HepG2 (cell line): ENCODE results near the gene ETV6. TPM values are rescaled to one million over a fixed set of nuclear protein-coding genes. Genes with fewer than 3 reads are reported as not detected.
A peak's percentile ranks its signal among the peaks of the same experiment; 100 is the strongest.

ENCODE experiments used
- ATAC-seq: fragments of 200-7000 bp; cut with Tn5 transposase; 3 replicates; pipeline ENCODE4 v1.9.1; 2020; ENCODE audit warnings: mild to moderate bottlenecking, moderate library complexity
- BruUV-seq: library from RNA; stranded (reverse); fragments of 400-500 nt; replicated peaks from 2 replicates; lab custom pipeline; 2021; lab: Mats Ljungman, UMichigan
- CTCF ChIA-PET: fragments of 300-600 bp; formaldehyde crosslinking; extraction: SDS; loops from one replicate; lab custom pipeline; 2021; ENCODE audit warnings: low total read pairs, inconsistent platforms, low intra/inter-chr PET ratio; lab: Yijun Ruan, JAX
- POLR2A ChIA-PET: fragments of 350-600 bp; sonication (Branson Sonifier 250); formaldehyde crosslinking; loops from one replicate; lab custom pipeline; 2020; ENCODE audit warnings: antibody characterized with exemption, inconsistent platforms; lab: Yijun Ruan, JAX
- DNase-seq: peaks from one replicate; pipeline ENCODE4 v3.0.0-alpha.2; 2015; ENCODE audit warnings: low spot score
- FAIRE-seq: peaks from 3 replicates; lab custom pipeline; 2011; peaks lifted over from hg19 to GRCh38; lab: Jason Lieb, UNC
- H2AFZ ChIP-seq: one replicate; pipeline ENCODE4 v1.6.1; 2011; ENCODE audit warnings: low read length, inconsistent platforms
- H3K27ac ChIP-seq: fragments of 300-600 bp; 3 replicates; pipeline ENCODE4 v1.8.0; 2011; ENCODE audit warnings: mixed run types, mild to moderate bottlenecking, mixed read lengths, low read length, inconsistent platforms; ENCODE audit not compliant: insufficient read depth; ENCODE audit errors: extremely low read length
- H3K27me3 ChIP-seq, 2 experiments: fragments of 200-600 bp in 1 of 2; 2 replicates in 1 of 2; 3 replicates in 1 of 2; pipeline versions ENCODE4 v1.6.0 to v1.8.0; 2011; ENCODE audit warnings: low read length in 2 of 2, mild to moderate bottlenecking in 2 of 2, moderate library complexity in 2 of 2, inconsistent platforms in 1 of 2; ENCODE audit not compliant: insufficient read depth in 2 of 2, control insufficient read depth in 1 of 2
- H3K36me3 ChIP-seq, 2 experiments: fragments of 200-600 bp in 1 of 2; replicated peaks in 1 of 2; 2 replicates in 1 of 2; 3 replicates in 1 of 2; pipeline versions ENCODE4 v1.5.1 to v1.8.0; 2011; ENCODE audit warnings: low read length in 2 of 2, inconsistent platforms in 1 of 2; ENCODE audit not compliant: insufficient read depth in 2 of 2, control insufficient read depth in 1 of 2
- H3K4me1 ChIP-seq: 2 replicates; pipeline ENCODE4 v1.5.1; 2012; ENCODE audit warnings: low read length, inconsistent platforms; ENCODE audit not compliant: insufficient read depth
- H3K4me2 ChIP-seq: 2 replicates; pipeline ENCODE4 v1.6.0; 2011; ENCODE audit warnings: low read depth, low read length, inconsistent platforms
- H3K4me3 ChIP-seq, 3 experiments: fragments of 200-600 bp in 1 of 3; sonication (generic), shearing (Covaris generic) in 1 of 3; replicated peaks in 1 of 3; 2 replicates each; pipeline ENCODE4 v1.5.1; 2011 to 2016; ENCODE audit warnings: low read length in 3 of 3, inconsistent platforms in 2 of 3, low read depth in 2 of 3, mild to moderate bottlenecking in 2 of 3, control low read depth in 1 of 3, mixed read lengths in 1 of 3; ENCODE audit not compliant: insufficient read depth in 1 of 3
- H3K79me2 ChIP-seq: one replicate; pipeline ENCODE4 v1.6.1; 2011; ENCODE audit warnings: low read length, inconsistent platforms; ENCODE audit not compliant: insufficient read depth
- H3K9ac ChIP-seq: 2 replicates; pipeline ENCODE4 v1.6.0; 2011; ENCODE audit warnings: mild to moderate bottlenecking, low read depth, low read length, inconsistent platforms; ENCODE audit not compliant: insufficient read depth
- H3K9me3 ChIP-seq: 2 replicates; pipeline ENCODE4 v1.5.1; 2012; ENCODE audit warnings: mild to moderate bottlenecking, low read length
- H4K20me1 ChIP-seq: 2 replicates; pipeline ENCODE4 v1.6.0; 2011; ENCODE audit warnings: inconsistent platforms, mild to moderate bottlenecking, low read length, moderate library complexity; ENCODE audit not compliant: insufficient read depth
- ATF1 ChIP-seq: IDR thresholded peaks from 2 replicates; pipeline ENCODE4 v1.6.1; 2016; ENCODE audit warnings: mild to moderate bottlenecking, control low read depth
- CREB1 ChIP-seq, 2 experiments: fragments of 450-650 bp in 1 of 2; IDR thresholded peaks; 2 replicates each; pipeline ENCODE4 v1.6.1; 2016 to 2017; ENCODE audit warnings: control low read depth in 1 of 2, mild to moderate bottlenecking in 1 of 2, missing compliant biosample characterization in 1 of 2, missing genetic modification characterization in 1 of 2
- IRF1 ChIP-seq: sonication (generic); formaldehyde crosslinking; IDR thresholded peaks from 2 replicates; pipeline ENCODE4 v1.4.0; 2020; ENCODE audit warnings: low read depth, mild to moderate bottlenecking, missing genetic modification reagents
- MEF2D ChIP-seq: sonication (generic); formaldehyde crosslinking; IDR thresholded peaks from 2 replicates; pipeline ENCODE4 v1.5.1; 2020; ENCODE audit warnings: mild to moderate bottlenecking, missing genetic modification reagents
- SAP130 ChIP-seq: IDR thresholded peaks from 2 replicates; pipeline ENCODE4 v1.6.1; 2016; ENCODE audit warnings: low read depth
- SPEN ChIP-seq: sonication (generic); formaldehyde crosslinking; IDR thresholded peaks from 2 replicates; pipeline ENCODE4 v1.5.1; 2020; ENCODE audit warnings: low read depth, mild to moderate bottlenecking, missing genetic modification reagents
- TFDP2 ChIP-seq: sonication (generic); formaldehyde crosslinking; IDR thresholded peaks from 2 replicates; pipeline ENCODE4 v1.4.0; 2020; ENCODE audit warnings: missing genetic modification reagents
- ZBTB10 ChIP-seq: sonication (generic); formaldehyde crosslinking; IDR thresholded peaks from 2 replicates; pipeline ENCODE4 v1.4.0; 2020; ENCODE audit warnings: missing genetic modification reagents, borderline replicate concordance
- ZNF816 ChIP-seq: sonication (generic); formaldehyde crosslinking; IDR thresholded peaks from 2 replicates; pipeline ENCODE4 v1.8.0; 2022; ENCODE audit warnings: missing genetic modification reagents, mild to moderate bottlenecking, borderline replicate concordance
- ZNF891 ChIP-seq: sonication (generic); formaldehyde crosslinking; IDR thresholded peaks from 2 replicates; pipeline ENCODE4 v1.5.0; 2020; ENCODE audit warnings: mild to moderate bottlenecking, missing genetic modification reagents
- WGBS: methylation state at CpG from one replicate; pipeline ENCODE4 v1.1.6; 2017; ENCODE audit warnings: low lambda C conversion rate; 5-methylcytosine and 5-hydroxymethylcytosine counted together
- in situ Hi-C: cut with HindIII; loops from 2 replicates; pipeline ENCODE4 v1.10.0; 2017; ENCODE audit warnings: low pct_unique_long_range_greater_than_20kb; ENCODE audit not compliant: extremely low pct_ligation_motif_present
- intact Hi-C: fragments of 100-400 bp; cut with micrococcal nuclease; formaldehyde crosslinking; loops from one replicate; pipeline ENCODE4 v1.10.0; 2022; ENCODE audit not compliant: unreplicated experiment
- polyA plus RNA-seq, 8 experiments: library from polyadenylated mRNA; depleted of rRNA in 3 of 8; stranded (reverse) in 7 of 8; unstranded in 1 of 8; fragments of >200 nt; fragmentation: Illumina TruSeq in 4 of 8; extraction: Trizol in 4 of 8; gene quantifications; 2 replicates each; pipeline versions ENCODE4 v1.2.1 to v1.2.3, GENCODE V29; 2011 to 2016; ENCODE audit warnings: low read depth in 4 of 8, missing spikeins in 1 of 8, mixed read lengths in 1 of 8; ENCODE audit not compliant: insufficient read depth in 1 of 8
- total RNA-seq, 5 experiments: library from RNA; depleted of rRNA; stranded (reverse); fragments of >200 nt; fragmentation: Illumina TruSeq; extraction: Trizol; gene quantifications; 2 replicates each; pipeline ENCODE4 v1.2.3, GENCODE V29; 2016; ENCODE audit warnings: low read depth in 1 of 5
- TF ChIP-seq, protein P1 (sequence below): IDR thresholded peaks from 2 replicates; pipeline ENCODE4 v1.6.1; 2012; ENCODE audit warnings: low read length, improper control_type of control experiment
- TF ChIP-seq, protein P2 (sequence below): IDR thresholded peaks from 2 replicates; pipeline ENCODE4 v1.4.0; 2020; ENCODE audit warnings: mild to moderate bottlenecking, missing genetic modification reagents

ETV6 gene
- total and polyA plus RNA-seq, 2 of the 13 experiments (the other 11 are each of a cell fraction or from before 2014, with no cell fraction given), result 2.2 to 3.0 TPM

GRCh38 chr12:11805680-11806079, 156.2 kb downstream of the ETV6 start:
- Histone ChIP-seq H3K9me3 (no peaks in the 10 kb centered on the region), H4K20me1 (no peaks in the 10 kb centered on the region), H3K9ac (no peak overlapping the region), H3K4me1 (peaks cover 15% of the 10 kb centered on the region), H3K79me2 (no peaks in the 10 kb centered on the region), H3K27ac (no peak overlapping the region), H3K4me2 (no peak overlapping the region), H3K36me3 (no peaks in the 10 kb centered on the region), H3K27me3 (no peaks in the 10 kb centered on the region), H2AFZ (no peak overlapping the region), H3K4me3 (no peak overlapping the region)
- 7% methylated on average over 3 of the region's 3 CpGs for WGBS
- CTCF ChIA-PET, result no interaction called here
- POLR2A ChIA-PET, result no interaction called here
- ATAC-seq (peak; percentile 55), FAIRE-seq (peak; percentile 36), DNase-seq (peak; percentile 64)
- intact Hi-C loops (loop anchor here (2.0 kb wide), 1 partner anchor 61 kb away; no protein-coding TSS in a partner anchor), in situ Hi-C loops (no loop called here)
- no TSS peak for BruUV-seq
- TF ChIP-seq ZNF816 (CRISPR knock-in tag) (no peak), ZNF891 (CRISPR knock-in tag) (no peak), TFDP2 (CRISPR knock-in tag) (no peak), SAP130 (CRISPR knock-in tag) (peak; percentile 15; the same call in 1 of the 2 replicates), ZBTB10 (CRISPR knock-in tag) (no peak), IRF1 (no peak), CREB1 (IDR thresholded peaks at IDR 0.05) (peak; percentile 72), CREB1 (CRISPR knock-in tag; IDR thresholded peaks at IDR 0.05) (peak; percentile 25; the same call in 1 of the 2 replicates), ATF1 (no peak), SPEN (CRISPR knock-in tag) (no peak), MEF2D (CRISPR knock-in tag) (no peak)
- TF ChIP-seq, protein P1, sequence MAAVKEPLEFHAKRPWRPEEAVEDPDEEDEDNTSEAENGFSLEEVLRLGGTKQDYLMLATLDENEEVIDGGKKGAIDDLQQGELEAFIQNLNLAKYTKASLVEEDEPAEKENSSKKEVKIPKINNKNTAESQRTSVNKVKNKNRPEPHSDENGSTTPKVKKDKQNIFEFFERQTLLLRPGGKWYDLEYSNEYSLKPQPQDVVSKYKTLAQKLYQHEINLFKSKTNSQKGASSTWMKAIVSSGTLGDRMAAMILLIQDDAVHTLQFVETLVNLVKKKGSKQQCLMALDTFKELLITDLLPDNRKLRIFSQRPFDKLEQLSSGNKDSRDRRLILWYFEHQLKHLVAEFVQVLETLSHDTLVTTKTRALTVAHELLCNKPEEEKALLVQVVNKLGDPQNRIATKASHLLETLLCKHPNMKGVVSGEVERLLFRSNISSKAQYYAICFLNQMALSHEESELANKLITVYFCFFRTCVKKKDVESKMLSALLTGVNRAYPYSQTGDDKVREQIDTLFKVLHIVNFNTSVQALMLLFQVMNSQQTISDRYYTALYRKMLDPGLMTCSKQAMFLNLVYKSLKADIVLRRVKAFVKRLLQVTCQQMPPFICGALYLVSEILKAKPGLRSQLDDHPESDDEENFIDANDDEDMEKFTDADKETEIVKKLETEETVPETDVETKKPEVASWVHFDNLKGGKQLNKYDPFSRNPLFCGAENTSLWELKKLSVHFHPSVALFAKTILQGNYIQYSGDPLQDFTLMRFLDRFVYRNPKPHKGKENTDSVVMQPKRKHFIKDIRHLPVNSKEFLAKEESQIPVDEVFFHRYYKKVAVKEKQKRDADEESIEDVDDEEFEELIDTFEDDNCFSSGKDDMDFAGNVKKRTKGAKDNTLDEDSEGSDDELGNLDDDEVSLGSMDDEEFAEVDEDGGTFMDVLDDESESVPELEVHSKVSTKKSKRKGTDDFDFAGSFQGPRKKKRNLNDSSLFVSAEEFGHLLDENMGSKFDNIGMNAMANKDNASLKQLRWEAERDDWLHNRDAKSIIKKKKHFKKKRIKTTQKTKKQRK, result no peak
- TF ChIP-seq, protein P2, sequence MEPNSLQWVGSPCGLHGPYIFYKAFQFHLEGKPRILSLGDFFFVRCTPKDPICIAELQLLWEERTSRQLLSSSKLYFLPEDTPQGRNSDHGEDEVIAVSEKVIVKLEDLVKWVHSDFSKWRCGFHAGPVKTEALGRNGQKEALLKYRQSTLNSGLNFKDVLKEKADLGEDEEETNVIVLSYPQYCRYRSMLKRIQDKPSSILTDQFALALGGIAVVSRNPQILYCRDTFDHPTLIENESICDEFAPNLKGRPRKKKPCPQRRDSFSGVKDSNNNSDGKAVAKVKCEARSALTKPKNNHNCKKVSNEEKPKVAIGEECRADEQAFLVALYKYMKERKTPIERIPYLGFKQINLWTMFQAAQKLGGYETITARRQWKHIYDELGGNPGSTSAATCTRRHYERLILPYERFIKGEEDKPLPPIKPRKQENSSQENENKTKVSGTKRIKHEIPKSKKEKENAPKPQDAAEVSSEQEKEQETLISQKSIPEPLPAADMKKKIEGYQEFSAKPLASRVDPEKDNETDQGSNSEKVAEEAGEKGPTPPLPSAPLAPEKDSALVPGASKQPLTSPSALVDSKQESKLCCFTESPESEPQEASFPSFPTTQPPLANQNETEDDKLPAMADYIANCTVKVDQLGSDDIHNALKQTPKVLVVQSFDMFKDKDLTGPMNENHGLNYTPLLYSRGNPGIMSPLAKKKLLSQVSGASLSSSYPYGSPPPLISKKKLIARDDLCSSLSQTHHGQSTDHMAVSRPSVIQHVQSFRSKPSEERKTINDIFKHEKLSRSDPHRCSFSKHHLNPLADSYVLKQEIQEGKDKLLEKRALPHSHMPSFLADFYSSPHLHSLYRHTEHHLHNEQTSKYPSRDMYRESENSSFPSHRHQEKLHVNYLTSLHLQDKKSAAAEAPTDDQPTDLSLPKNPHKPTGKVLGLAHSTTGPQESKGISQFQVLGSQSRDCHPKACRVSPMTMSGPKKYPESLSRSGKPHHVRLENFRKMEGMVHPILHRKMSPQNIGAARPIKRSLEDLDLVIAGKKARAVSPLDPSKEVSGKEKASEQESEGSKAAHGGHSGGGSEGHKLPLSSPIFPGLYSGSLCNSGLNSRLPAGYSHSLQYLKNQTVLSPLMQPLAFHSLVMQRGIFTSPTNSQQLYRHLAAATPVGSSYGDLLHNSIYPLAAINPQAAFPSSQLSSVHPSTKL, result peak; percentile 47; the same call in 1 of the 2 replicates
